Measurements from ENCODE around the gene DIABLO. TPM values are rescaled to one million over a fixed set of nuclear protein-coding genes. Genes with fewer than 3 reads are reported as not detected.
A peak's percentile ranks its signal among the peaks of the same experiment; 100 is the strongest.

Gene DIABLO
- total RNA-seq = 10 to 100 TPM; 40.2 to 95.3 (median 50.1) TPM
- polyA plus RNA-seq = 100 to 1,000 TPM in 1 of 3 donors, 10 to 100 TPM in 2; 55.6 to 100 (median 84.1) TPM
- long read RNA-seq, donor 1, transcript DIABLO-207 (6 exons, 1,471 nt) = major isoform, 36 of 42 reads
- long read RNA-seq, donor 1, partial matches to known transcripts = 0 of 42 reads
- long read RNA-seq, donor 1, other reads (novel, unspliced or antisense) = 0 of 42 reads
- long read RNA-seq, donor 2, transcript DIABLO-207 (6 exons, 1,471 nt) = major isoform, 20 of 25 reads
- long read RNA-seq, donor 2, partial matches to known transcripts = 0 of 25 reads
- long read RNA-seq, donor 2, other reads (novel, unspliced or antisense) = 0 of 25 reads
- long read RNA-seq, donor 3, transcript DIABLO-207 (6 exons, 1,471 nt) = major isoform, 29 of 33 reads
- long read RNA-seq, donor 3, partial matches to known transcripts = 0 of 33 reads
- long read RNA-seq, donor 3, other reads (novel, unspliced or antisense) = 0 of 33 reads
- long read RNA-seq, donor 4, transcript DIABLO-202 (6 exons, 1,336 nt) = minor isoform, 5 of 47 reads
- long read RNA-seq, donor 4, transcript DIABLO-207 (6 exons, 1,471 nt) = major isoform, 34 of 47 reads
- long read RNA-seq, donor 4, partial matches to known transcripts = 1 of 47 reads
- long read RNA-seq, donor 4, other reads (novel, unspliced or antisense) = 2 of 47 reads
- long read RNA-seq, donor 5, transcript DIABLO-207 (6 exons, 1,471 nt) = major isoform, 40 of 51 reads
- long read RNA-seq, donor 5, partial matches to known transcripts = 1 of 51 reads
- long read RNA-seq, donor 5, other reads (novel, unspliced or antisense) = 1 of 51 reads
- long read RNA-seq, donor 6, transcript DIABLO-207 (6 exons, 1,471 nt) = major isoform, 24 of 30 reads
- long read RNA-seq, donor 6, partial matches to known transcripts = 1 of 30 reads
- long read RNA-seq, donor 6, other reads (novel, unspliced or antisense) = 0 of 30 reads
- long read RNA-seq, donor 7, transcript DIABLO-207 (6 exons, 1,471 nt) = major isoform, 14 of 14 reads
- long read RNA-seq, donor 7, partial matches to known transcripts = 0 of 14 reads
- long read RNA-seq, donor 7, other reads (novel, unspliced or antisense) = 0 of 14 reads
- long read RNA-seq, donor 8, transcript DIABLO-207 (6 exons, 1,471 nt) = major isoform, 36 of 46 reads
- long read RNA-seq, donor 8, partial matches to known transcripts = 0 of 46 reads
- long read RNA-seq, donor 8, other reads (novel, unspliced or antisense) = 0 of 46 reads
- long read RNA-seq, donor 9, transcript DIABLO-207 (6 exons, 1,471 nt) = major isoform, 32 of 39 reads
- long read RNA-seq, donor 9, partial matches to known transcripts = 0 of 39 reads
- long read RNA-seq, donor 9, other reads (novel, unspliced or antisense) = 0 of 39 reads
- long read RNA-seq, donor 10, transcript DIABLO-207 (6 exons, 1,471 nt) = major isoform, 19 of 21 reads
- long read RNA-seq, donor 10, partial matches to known transcripts = 0 of 21 reads
- long read RNA-seq, donor 10, other reads (novel, unspliced or antisense) = 0 of 21 reads

GRCh38 chr12:122225683-122226365 lies at the start of gene DIABLO:
DIABLO (minus strand) TSS chr12:122226052; CDS start chr12:122226014, 38 bp downstream.
- DNase-seq = peak; percentile 100

GRCh38 chr12:122275459-122275858 lies 49.6 kb upstream of the DIABLO start:
- intact Hi-C loops (cut with DNase I) = no loop called here
- peaks cover 0 to 40% of the 10 kb centered on the region in 2 donors for H3K36me3 ChIP-seq (replicated peaks in 1 of 2)
- no peaks in the 10 kb centered on the region for H3K27me3 ChIP-seq
- peaks cover 0 to 6% of the 10 kb centered on the region in 2 donors for H3K4me1 ChIP-seq (replicated peaks in 1 of 2)
- no peak overlapping the region for H3K27ac ChIP-seq
- TF ChIP-seq CTCF (IDR thresholded peaks at IDR 0.05) (no peak), POLR2A (IDR thresholded peaks at IDR 0.05) (no peak)
- H3K4me3 ChIP-seq = no peak overlapping the region
- WGBS, 4 donors = 82 to 88% (median 85%) methylated on average over 8 of the region's 8 CpGs
- peak in 1 of 7 donors; percentile 40 for DNase-seq
- H3K9me3 ChIP-seq (replicated peaks in 1 of 3) = no peaks in the 10 kb centered on the region

More at GRCh38 chr12:122225683-122226365, at the start of gene DIABLO:
- Histone ChIP-seq H3K27me3 (no peaks in the 10 kb centered on the region), H3K9me3 (replicated peaks in 1 of 3) (no peaks in the 10 kb centered on the region), H3K4me1 (replicated peaks in 1 of 2) (peaks cover 16 to 25% of the 10 kb centered on the region in 2 donors), H3K36me3 (replicated peaks in 1 of 2) (peaks cover 0 to 24% of the 10 kb centered on the region in 2 donors), H3K27ac (peak within 1 kb of the TSS; percentile 88 to 99 (median 94)), H3K4me3 (peak within 1 kb of the TSS; percentile 30 to 93 (median 87))
- TF ChIP-seq CTCF (IDR thresholded peaks at IDR 0.05) (no peak), POLR2A (IDR thresholded peaks at IDR 0.05) (peak; percentile 96 to 98)
- 0% methylated on average over 73 to 74 of the region's 74 CpGs; no CpG with 5 or more reads in 2 of the 4 donors for WGBS, 4 donors
- intact Hi-C loops (cut with DNase I) = no loop called here

GRCh38 chr12:122266230-122266901 lies 40.5 kb upstream of the DIABLO start, which contains the start of gene VPS33A:
VPS33A (minus strand) TSS chr12:122266494; CDS start chr12:122266408, 86 bp downstream.
- Histone ChIP-seq H3K4me3 (peak within 1 kb of the TSS; percentile 58 to 90 (median 80)), H3K27ac (peak within 1 kb of the TSS; percentile 75 to 95 (median 92)), H3K9me3 (replicated peaks in 1 of 3) (no peaks in the 10 kb centered on the region), H3K27me3 (no peaks in the 10 kb centered on the region), H3K36me3 (replicated peaks in 1 of 2) (peaks cover 0 to 20% of the 10 kb centered on the region in 2 donors), H3K4me1 (replicated peaks in 1 of 2) (peaks cover 5 to 19% of the 10 kb centered on the region in 2 donors)
- intact Hi-C loops (cut with DNase I) = no loop called here
- peak; percentile 96 to 99 (median 97) for DNase-seq
- TF ChIP-seq CTCF (IDR thresholded peaks at IDR 0.05) (no peak), POLR2A (IDR thresholded peaks at IDR 0.05) (peak; percentile 62 to 75)
- 0 to 1% (median 1%) methylated on average over 17 to 56 of the region's 56 CpGs for WGBS, 4 donors
